Heart right ventricle (tissue), 16 donors: Measurements from ENCODE around the gene LTN1. TPM values are rescaled to one million over a fixed set of nuclear protein-coding genes. Genes with fewer than 3 reads are reported as not detected.

Experiments
- ATAC-seq, 8 donors: fragments of 200-7000 bp; cut with Tn5 transposase; one replicate each; pipeline ENCODE4 v1.9.1; 2020; ENCODE audit warnings: mild to moderate bottlenecking in 8 of 8, moderate library complexity in 8 of 8, moderate number of reproducible peaks in 1 of 8
- DNase-seq, 2 donors: peaks; one replicate each; pipeline ENCODE4 v3.0.0-alpha.2; 2020
- H3K27ac ChIP-seq, 10 donors: fragments of 200-600 bp; sonication (generic) in 2 of 10; one replicate each; pipeline versions ENCODE4 v1.5.0 to v1.8.0; 2020 to 2022; ENCODE audit warnings: mild to moderate bottlenecking in 3 of 10
- H3K27me3 ChIP-seq, 7 donors: fragments of 200-600 bp; one replicate each; pipeline ENCODE4 v1.8.0; 2021 to 2022; ENCODE audit warnings: mild to moderate bottlenecking in 2 of 7
- H3K36me3 ChIP-seq, 9 donors: fragments of 200-600 bp; sonication (generic) in 1 of 9; one replicate each; pipeline versions ENCODE4 v1.5.0 to v1.8.0; 2020 to 2022; ENCODE audit warnings: mild to moderate bottlenecking in 2 of 9
- H3K4me1 ChIP-seq, 9 donors: fragments of 200-600 bp; sonication (generic) in 1 of 9; one replicate each; pipeline versions ENCODE4 v1.5.0 to v1.8.0; 2020 to 2022; ENCODE audit warnings: mild to moderate bottlenecking in 4 of 9
- H3K4me3 ChIP-seq, 10 donors: fragments of 200-600 bp; sonication (generic) in 2 of 10; one replicate each; pipeline versions ENCODE4 v1.5.0 to v1.8.0; 2020 to 2022; ENCODE audit warnings: mild to moderate bottlenecking in 7 of 10, moderate library complexity in 2 of 10
- H3K9me3 ChIP-seq, 11 donors: fragments of 200-600 bp in 10 of 11; sonication (generic) in 2 of 11; one replicate each; pipeline versions ENCODE4 v1.5.0 to v1.8.0; 2013 to 2022; ENCODE audit warnings: mild to moderate bottlenecking in 2 of 11, control low read depth in 1 of 11, moderate library complexity in 1 of 11
- CTCF ChIP-seq, 9 donors: fragments of 200-600 bp; sonication (generic) in 2 of 9; IDR thresholded peaks; one replicate each; pipeline versions ENCODE4 v1.5.0 to v1.8.0; 2021 to 2022; ENCODE audit warnings: antibody characterized with exemption in 9 of 9, mild to moderate bottlenecking in 5 of 9, moderate library complexity in 1 of 9
- WGBS, 2 donors: extraction: QIAGEN DNeasy Blood & Tissue Kit; methylation state at CpG; one replicate each; pipeline ENCODE4 v1.1.7; 2013; ENCODE audit warnings: inconsistent platforms in 1 of 2; 5-methylcytosine and 5-hydroxymethylcytosine counted together
- intact Hi-C, 10 donors: fragments of 100-400 bp; cut with DNase I; formaldehyde crosslinking; loops; one replicate each; pipeline versions ENCODE4 v1.11.1 to v1.14.2; 2022
- polyA plus RNA-seq, 2 donors: library from polyadenylated mRNA; stranded (reverse); fragments of 200-250 nt; gene quantifications; one replicate each; pipeline ENCODE4 v1.2.3, GENCODE V29; 2013
- total RNA-seq, 10 donors: library from RNA; stranded (reverse); fragmentation: NEBNext Ultra II Directional in 3 of 10; extraction: Animal tissue kit (Norgen Biotek cat#: 25700) in 3 of 10; gene quantifications; one replicate each; pipeline versions ENCODE4 v1.2.1 to v1.2.4, GENCODE V29; 2021 to 2023
- donor health status: Arrhythmogenic right ventricular cardiomyopathy.
- donor health status: ischemic (EF 13 %, LVEDD 7.1; RV severe dilation, severe dysfunction).
- donor health status: healthy with polysubstance abuse.
- donor health status: DM: no; HTN: yes; CAD: no.
- donor health status: DM: no; HTN: no; CAD: no.
- donor health status: ischemic (EF 25% LVEDD 6.9; RV normal size, moderate dysfunction).
- donor health status: ischemic (EF 25% LVEDD 5.7; RV mildly dilated, moderate dysfunction).
- donor health status: healthy.
- donor health status: DM: yes; HTN: yes; CAD: no.
- donor health status: Ischemic cardiomyopathy.
- donor health status: ischemic (EF 35%, LVEDD 5.7; RV mildly dilated, moderate dysfunction).
- donor health status: nonischemic (EF 11% LVEDD 7.7; RV severe dilation, severe dysfunction).
- donor health status: DM: yes; HTN: yes; CAD: no.
- donor health status: PGD.
- donor health status: ischemic (EF 29% LVEDD 5.4; RV normal size, mild dysfunction).
- donor health status: nonischemic (EF 23%, LVEDD 6.1; RV moderate dilation, normal function).

LTN1 gene
- total and polyA plus RNA-seq, 12 donors: 3.2 to 20.4 (median 17.7) TPM

GRCh38 chr21:29007810-29008209, 15.1 kb upstream of the LTN1 start:
- Histone ChIP-seq H3K27ac (no peak overlapping the region), H3K4me1 (peaks cover 0 to 12% (median 8%) of the 10 kb centered on the region in 9 donors), H3K36me3 (peaks cover 0 to 36% (median 14%) of the 10 kb centered on the region in 9 donors), H3K9me3 (no peaks in the 10 kb centered on the region), H3K27me3 (no peaks in the 10 kb centered on the region), H3K4me3 (no peak overlapping the region)
- 68 to 75% methylated on average over 3 of the region's 3 CpGs for WGBS, 2 donors
- DNase-seq (no peak), ATAC-seq (no peak)
- intact Hi-C loops: no loop called here
- TF ChIP-seq CTCF (IDR thresholded peaks at IDR 0.05): no peak

GRCh38 chr21:29007135-29007534, 14.5 kb upstream of the LTN1 start:
- Histone ChIP-seq H3K36me3 (peaks cover 0 to 36% (median 14%) of the 10 kb centered on the region in 9 donors), H3K27me3 (no peaks in the 10 kb centered on the region), H3K4me3 (no peak overlapping the region), H3K9me3 (no peaks in the 10 kb centered on the region), H3K4me1 (peaks cover 0 to 16% (median 8%) of the 10 kb centered on the region in 9 donors), H3K27ac (no peak overlapping the region)
- ATAC-seq (no peak), DNase-seq (no peak)
- no peak for TF ChIP-seq CTCF (IDR thresholded peaks at IDR 0.05)
- WGBS, 2 donors: 88 to 94% methylated on average over 3 of the region's 3 CpGs
- intact Hi-C loops: no loop called here

GRCh38 chr21:29005696-29006095, 13.0 kb upstream of the LTN1 start:
- no peak for TF ChIP-seq CTCF (IDR thresholded peaks at IDR 0.05)

GRCh38 chr21:29002442-29003144, 9.9 kb upstream of the LTN1 start:
- peak overlapping the region; percentile 43 to 74 (median 67) for H3K4me3 ChIP-seq
- H3K36me3 ChIP-seq: peaks cover 0 to 21% (median 6%) of the 10 kb centered on the region in 9 donors
- DNase-seq: peak; percentile 94 to 96
- H3K9me3 ChIP-seq: no peaks in the 10 kb centered on the region
- peaks cover 0 to 19% (median 9%) of the 10 kb centered on the region in 9 donors for H3K4me1 ChIP-seq
- H3K27me3 ChIP-seq: no peaks in the 10 kb centered on the region
- peak; percentile 99 to 100 (median 100) for ATAC-seq
- 1% methylated on average over 41 of the region's 41 CpGs for WGBS, 2 donors
- intact Hi-C loops: loop anchor here in 3 of 10 donors (1.0 to 2.0 kb wide), 4 partner anchors 9 to 41 kb away; partner anchors contain the start of gene USP16 (in 3 of the 3)
- no peak for TF ChIP-seq CTCF (IDR thresholded peaks at IDR 0.05)
- peak overlapping the region; percentile 76 to 97 (median 96) for H3K27ac ChIP-seq

More at GRCh38 chr21:29005696-29006095, 13.0 kb upstream of the LTN1 start:
- no peak overlapping the region for H3K4me3 ChIP-seq
- ATAC-seq (no peak), DNase-seq (no peak)
- H3K27me3 ChIP-seq: no peaks in the 10 kb centered on the region
- H3K9me3 ChIP-seq: no peaks in the 10 kb centered on the region
- 93 to 94% methylated on average over 6 of the region's 6 CpGs for WGBS, 2 donors
- H3K4me1 ChIP-seq: peaks cover 0 to 19% (median 9%) of the 10 kb centered on the region in 9 donors
- H3K27ac ChIP-seq: no peak overlapping the region
- H3K36me3 ChIP-seq: peaks cover 0 to 36% (median 14%) of the 10 kb centered on the region in 9 donors
- intact Hi-C loops: no loop called here
